ENCODE results near the gene SLC43A2.

- TF ChIP-seq CTCF (IDR thresholded peaks at IDR 0.05; ENCODE audit: low read length): no peak
- no peak for TF ChIP-seq EZH2phosphoT487 (IDR thresholded peaks at IDR 0.05; ENCODE audit: low read length)
Measured at GRCh38 chr17:1638624-1639300, 10.1 kb upstream of the SLC43A2 start.

Data from MM.1S (cell line).